GM21737 (cell line): ENCODE data around the gene WDR37.
"Not testable (repeated sequence)": the region's sequence is repeated elsewhere in the genome, so short reads cannot be mapped to it uniquely, and the experiment has no call there.

Source experiments
- ATAC-seq: cut with Tn5 transposase; IDR thresholded peaks from one replicate; pipeline ENCODE4 v1.9.1; 2021; ENCODE audit warnings: mild to moderate bottlenecking, moderate library complexity; ENCODE audit not compliant: unreplicated experiment

Gene WDR37, protein sequence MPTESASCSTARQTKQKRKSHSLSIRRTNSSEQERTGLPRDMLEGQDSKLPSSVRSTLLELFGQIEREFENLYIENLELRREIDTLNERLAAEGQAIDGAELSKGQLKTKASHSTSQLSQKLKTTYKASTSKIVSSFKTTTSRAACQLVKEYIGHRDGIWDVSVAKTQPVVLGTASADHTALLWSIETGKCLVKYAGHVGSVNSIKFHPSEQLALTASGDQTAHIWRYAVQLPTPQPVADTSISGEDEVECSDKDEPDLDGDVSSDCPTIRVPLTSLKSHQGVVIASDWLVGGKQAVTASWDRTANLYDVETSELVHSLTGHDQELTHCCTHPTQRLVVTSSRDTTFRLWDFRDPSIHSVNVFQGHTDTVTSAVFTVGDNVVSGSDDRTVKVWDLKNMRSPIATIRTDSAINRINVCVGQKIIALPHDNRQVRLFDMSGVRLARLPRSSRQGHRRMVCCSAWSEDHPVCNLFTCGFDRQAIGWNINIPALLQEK

DNA sequence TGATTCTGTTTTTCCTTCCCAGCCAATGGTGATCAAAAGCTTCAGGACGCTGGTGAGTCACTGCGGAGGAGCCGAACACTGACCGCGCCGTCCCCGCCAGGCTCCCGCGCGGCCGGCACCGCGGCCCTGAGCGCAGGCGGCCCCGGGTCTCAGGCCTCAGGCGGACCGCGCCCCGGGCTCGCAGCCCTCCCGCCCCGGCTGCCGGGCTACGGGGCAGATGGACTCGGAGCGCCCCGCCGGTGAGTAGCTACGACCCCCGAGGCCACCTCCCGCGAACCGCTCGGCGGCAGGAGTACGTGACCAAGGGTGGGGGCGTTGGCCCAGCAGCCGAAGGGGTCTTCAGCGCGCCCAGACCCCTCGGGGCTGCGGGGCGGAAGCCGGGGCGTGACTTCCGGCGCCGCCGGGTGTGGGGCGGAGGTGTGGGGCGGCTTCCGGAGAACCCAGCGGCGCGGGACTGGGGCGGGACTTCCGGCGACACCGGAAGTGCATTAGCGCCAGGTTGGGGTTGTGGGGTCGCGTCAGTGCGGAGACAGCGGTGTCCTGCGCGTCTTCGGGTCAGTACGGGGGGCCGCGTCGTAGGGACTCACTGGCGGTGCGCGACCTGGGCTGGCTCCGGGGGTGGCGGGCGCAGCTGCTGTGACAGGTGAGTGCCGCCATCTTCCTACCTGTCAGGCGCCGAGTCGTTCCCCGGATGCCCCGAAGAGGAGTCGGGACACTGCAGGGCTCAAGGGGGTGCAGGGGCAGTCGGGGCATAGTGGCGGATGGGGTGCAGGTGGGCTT, at the start of gene WDR37:
TSS of gene WDR37 (plus strand) at position 60 of the 780 bp plus-strand sequence. CDS start 15,771 bp downstream, outside the sequence.
- peak; percentile 87 for ATAC-seq

DNA sequence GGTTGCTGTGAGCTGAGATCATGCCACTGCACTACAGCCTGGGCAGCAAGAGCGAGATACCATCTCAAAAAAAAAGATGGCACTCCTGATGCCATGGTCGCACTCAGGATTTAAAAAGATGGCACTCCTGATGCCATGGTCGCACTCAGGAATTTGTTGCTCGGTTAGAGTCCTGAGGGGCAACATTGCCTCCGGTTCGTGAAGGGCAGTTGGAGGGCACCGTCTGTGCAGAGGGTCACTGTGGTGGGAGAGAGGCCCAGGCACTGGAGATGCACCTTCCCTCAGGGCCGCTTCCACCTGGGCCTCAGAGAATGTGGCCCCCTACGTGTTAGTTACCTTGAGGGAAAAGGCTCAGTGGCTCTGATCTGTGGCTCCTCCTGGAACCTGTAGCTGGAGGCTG, 49.6 kb upstream of the WDR37 start:
- no peak for ATAC-seq

DNA sequence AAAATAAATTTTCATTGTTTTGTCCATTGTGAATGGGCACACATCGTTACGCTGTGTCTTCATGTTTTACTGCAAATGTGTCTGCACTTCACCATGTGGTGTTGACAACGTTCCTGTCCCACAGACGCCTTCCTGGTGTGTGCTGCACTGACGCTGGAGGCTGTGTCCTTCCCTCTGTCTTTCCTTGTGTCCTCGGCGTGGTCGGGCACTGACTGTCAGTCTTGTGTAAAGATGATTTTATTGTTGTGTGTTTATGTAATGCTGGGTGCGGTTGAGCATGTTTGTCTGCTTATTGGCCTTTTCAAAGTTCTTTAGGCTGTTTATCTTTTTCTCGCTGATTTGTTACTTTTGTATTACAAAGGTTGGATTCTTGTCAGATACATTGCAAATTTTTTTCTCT, 48.6 kb upstream of the WDR37 start:
- ATAC-seq, result no peak

DNA sequence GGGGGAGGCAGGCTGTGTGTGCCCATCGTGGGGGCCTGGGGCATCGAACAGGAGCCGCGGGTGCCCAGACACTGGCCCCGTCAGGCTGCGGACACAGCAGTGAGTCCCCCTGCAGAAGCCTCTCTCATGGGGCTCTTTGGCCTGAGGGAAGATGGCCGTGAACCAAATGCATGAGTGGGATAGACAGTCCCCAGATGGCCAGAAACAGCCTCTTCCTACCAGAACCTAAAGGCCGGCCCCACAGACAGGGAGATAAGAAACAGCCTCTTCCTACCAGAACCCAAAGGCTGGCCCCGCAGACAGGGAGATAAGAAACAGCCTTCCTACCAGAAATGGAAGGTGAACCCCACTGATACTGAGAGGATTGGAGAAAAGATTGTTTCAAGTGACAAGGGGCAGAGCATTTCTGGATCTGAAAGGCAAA, 47.1 kb upstream of the WDR37 start:
- no peak for ATAC-seq

DNA sequence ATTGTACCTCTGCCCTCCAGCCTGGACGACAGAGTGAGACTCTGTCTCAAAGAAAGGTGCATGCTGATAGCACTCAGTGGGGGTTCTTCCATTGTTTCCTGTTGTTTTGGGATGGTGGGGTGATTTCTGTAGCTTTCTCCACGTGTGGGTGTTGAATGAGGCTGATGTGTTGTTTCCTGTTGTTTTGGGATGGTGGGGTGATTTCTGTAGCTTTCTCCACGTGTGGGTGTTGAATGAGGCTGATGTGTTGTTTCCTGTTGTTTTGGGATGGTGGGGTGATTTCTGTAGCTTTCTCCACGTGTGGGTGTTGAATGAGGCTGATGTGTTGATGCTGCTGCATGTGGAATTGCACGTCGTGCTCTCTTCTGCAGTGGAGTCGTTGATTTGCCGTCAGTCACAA, 46.2 kb upstream of the WDR37 start:
- not testable (repeated sequence) for ATAC-seq

DNA sequence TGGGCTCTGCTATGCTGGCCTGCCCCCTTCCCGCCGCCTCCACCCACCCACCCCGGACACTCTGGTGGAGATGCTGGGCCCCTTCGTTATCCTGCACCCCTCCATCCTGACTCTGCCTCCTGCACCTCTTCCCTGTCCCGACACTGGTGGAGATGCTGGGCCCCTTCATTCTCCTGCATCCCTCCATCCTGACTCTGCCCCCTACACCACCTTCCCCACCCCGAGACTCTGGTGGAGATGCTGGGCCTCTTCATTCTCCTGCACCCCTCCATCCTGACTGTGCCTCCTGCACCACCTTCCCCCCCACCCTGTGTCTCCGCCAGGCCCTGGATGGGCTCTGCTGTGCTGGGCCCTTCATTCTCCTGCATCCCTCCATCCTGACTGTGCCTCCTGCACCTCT, 45.5 kb upstream of the WDR37 start:
- no peak for ATAC-seq

DNA sequence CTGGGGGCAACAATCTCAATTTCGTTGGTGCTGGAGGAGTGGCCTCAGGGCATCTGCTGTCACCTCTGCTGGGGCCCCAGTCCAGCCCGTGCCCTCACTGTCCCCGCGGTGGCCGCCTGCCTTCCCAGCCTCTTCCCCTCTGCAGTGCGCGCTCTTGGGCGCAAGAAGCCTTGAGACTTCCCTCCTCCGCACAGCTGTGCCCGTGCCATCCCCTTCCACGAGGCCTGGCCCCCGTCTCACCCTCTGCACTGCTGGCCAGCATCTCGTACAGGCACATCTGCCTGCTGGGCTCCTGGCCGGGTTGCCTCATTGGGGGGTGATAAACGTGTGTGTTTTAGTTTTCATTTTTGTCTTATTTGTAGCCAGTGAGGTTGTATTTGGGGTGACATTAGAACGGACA, 44.5 kb upstream of the WDR37 start:
- no peak for ATAC-seq

DNA sequence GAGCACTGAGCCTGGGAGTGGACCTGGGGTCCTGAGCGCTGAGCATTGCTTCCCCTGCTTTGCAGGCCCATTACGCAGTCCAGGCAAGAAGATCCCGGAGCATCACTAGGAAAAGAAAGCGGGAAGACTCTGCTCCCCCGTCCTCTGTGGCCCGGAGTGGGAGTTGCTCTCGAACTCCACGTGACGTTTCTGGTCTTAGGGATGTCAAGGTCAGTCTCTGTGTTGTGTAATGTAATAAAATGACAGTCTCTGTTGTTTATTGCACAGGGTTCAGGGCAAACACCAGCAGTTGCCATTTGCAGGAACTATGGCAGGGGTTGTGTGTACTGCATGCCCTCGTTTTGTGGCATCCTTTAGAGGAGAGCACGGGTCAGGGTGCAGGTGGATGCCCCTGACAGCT, 40.5 kb upstream of the WDR37 start:
- no peak for ATAC-seq

DNA sequence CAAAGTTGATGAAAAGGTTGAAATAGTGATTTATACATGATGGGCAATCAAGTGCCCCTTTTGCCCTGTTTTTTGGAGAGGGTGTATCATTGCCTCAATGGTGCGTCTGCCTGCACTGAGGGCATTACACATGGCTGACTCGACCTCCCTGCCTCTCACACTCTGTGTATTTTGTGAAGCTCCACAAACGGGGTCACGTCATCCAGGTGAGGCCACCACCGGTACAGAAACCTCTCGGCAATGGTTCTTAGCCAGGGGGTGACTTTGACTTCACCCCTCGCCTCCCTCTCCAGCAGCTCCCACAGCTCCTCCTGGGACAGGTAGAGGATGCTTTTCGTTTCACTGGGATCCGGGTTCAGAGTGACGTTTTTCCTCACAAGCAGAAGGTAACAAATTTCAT, 36.8 kb upstream of the WDR37 start:
- no peak for ATAC-seq

DNA sequence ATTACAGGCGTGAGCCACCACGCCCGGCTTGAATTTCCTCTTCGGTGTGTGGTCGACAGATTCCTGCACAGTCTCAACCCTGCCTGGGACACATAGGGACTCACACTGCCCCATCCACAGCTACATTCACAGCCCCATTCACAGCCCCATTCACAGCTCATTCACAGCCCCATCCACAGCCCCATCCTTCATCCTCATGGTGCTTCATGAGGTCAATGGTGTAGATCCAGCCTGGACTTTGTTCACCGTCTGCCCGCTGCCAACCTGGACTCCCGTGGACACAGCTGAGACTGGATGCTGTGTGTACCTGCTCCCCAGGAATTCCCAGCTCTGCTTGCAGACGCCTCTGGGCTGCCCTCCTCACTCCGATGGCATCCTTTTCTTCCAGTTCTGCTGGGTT, 35.7 kb upstream of the WDR37 start:
- ATAC-seq, result no peak

DNA sequence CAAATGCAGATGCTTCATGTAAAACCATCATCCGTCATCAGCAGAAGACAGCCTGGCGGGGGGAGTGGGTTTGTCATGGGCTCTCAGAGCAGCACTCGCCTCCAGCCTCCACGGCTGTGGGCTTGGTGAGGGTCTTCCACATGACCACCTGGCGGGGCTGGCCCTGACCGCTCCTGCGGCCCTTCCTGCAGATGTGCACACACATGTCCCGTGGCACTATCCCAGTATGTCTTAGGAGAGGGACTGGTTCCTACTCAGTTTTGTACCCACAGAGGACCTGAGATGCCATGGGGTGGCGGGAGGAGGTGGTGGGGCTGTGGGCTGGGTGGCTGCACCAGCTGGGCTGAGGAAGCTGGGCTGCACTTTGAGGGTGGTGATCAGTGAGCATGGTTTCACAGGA, 35.2 kb upstream of the WDR37 start:
- ATAC-seq, result no peak

DNA sequence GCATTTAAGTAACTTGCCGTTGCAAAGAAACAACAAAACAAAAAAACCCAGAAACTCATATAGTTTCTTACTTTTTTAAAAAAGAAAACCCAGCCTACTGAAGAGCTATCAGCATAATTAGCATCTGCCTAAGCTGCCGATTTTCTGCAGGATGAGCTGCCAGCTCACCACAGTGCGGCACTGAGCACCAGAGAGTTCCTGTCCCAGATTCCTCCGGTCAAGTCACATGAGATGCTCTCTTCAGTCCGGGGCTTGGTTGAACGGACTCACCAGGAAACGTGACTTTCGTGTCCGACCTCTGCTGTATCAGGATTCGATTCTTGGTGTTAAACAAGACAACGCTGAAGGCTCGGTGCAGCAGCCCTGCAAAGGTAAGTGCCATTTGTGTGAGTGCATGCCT, 33.8 kb upstream of the WDR37 start:
- no peak for ATAC-seq

DNA sequence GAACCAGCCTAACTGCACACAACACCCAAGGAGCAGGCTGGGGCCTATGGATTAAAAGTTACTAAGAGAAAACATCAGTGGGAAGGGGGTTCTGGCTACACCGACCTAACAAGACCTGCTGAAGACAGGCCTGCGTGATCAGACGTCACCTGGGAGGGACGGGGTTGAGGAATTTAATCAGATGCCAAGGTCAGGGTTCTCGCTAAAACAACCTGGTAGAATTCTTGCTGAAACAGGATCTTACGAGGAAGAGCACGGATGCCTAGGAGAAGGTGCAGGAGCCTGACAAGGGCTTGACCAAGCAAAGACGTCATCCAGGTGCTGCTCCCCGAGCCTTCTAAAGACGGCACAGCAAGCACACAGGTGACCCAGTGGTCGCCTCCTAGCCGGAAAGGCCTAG, 32.1 kb upstream of the WDR37 start:
- no peak for ATAC-seq

DNA sequence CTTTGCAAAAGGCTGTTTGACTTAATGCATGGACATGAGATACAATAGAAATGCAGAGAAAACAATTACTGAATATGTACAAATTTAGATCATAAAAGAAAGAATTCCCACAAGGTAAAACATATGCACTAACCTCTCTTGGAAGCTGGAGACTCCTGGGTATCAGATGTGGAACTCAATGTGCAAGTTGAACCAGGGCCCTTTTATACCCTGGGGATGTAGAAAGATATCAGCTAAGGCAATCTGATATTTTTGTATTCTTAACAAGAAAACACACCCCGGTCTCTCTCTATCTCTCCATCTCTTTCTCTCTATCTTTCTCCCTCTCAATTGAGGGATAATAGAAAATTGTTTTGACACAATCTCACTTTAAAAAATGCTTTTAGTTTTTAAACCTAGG, 30.5 kb upstream of the WDR37 start, which contains the start of gene IDI2:
TSS of gene IDI2 (minus strand) at position 177 of the 400 bp plus-strand sequence. CDS start 1,136 bp downstream, outside the sequence.
- ATAC-seq, result no peak

DNA sequence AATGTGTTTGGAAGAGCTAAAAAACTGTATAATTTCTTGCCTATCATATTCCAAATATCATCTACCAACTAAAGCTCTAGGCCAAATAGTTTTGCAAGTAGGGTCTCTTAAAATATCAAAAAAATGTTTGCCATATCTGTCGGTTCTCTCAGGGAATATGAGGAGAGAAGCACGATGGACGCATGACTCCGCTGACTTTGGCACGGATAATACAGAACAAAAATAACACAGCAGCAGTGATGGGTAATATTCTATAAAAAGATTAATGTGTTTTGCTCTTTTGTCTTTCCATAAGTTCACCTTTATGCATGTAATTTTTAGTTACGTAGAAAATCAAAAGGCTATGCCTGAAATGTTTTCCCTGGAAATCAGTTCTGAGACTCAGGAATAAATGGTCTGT, 29.6 kb upstream of the WDR37 start:
- no peak for ATAC-seq

DNA sequence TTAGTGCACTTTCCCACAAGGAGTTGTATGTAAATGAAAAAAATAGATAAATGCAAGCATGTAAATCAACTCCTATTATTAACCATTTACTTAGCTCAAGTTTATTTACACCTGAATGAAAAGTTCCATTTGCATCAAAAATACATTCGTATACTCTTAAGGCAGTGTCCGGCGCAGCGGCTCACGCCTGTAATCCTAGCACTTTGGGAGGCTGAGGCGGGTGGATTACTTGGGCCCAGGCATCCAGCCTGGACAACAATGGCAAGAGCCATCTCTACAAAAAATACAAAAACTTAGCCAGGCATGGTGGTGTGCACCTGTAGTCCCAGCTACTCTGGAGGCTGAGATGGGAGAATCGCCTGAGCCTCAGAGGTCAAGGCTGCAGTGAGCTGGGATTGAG, 26.3 kb upstream of the WDR37 start:
- no peak for ATAC-seq

DNA sequence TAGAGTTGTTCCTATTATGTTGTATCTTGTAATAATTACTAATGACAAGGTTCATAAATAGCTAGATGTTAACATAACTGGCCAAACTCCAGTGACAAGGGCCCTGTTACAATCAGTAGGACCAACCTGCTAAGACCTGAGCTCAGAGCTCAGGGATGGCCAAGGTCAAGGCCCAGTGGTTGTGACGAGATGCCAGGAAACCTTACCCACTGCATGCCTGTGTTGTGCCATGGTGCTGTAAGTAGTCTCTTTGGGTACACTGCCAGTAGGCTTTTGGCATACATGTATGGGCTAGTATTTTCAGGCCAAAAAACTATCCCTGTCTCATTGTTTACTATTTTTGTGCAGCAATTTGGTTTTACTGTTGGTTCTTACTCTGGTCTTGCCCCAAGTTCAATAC, 22.6 kb upstream of the WDR37 start:
- ATAC-seq, result no peak

DNA sequence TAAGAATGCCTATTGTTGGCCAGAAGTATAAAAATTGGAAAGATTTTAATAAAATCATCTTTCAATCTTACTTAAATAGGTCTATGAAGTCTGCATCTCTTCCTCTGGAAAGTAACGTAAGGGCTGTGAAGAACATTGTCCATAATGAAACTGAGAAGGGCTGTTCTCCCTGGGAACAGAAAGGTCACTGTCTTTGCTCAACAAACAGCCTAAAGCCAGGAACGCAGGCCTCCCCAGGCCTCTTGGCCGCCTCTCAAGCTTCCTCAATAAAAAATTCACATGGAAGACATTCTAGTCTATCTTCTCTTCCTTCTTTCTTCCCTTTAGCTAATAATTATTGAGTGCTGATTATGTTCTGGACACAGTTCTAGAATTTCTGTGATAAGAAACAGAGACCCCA, 21.4 kb upstream of the WDR37 start:
- ATAC-seq, result no peak

DNA sequence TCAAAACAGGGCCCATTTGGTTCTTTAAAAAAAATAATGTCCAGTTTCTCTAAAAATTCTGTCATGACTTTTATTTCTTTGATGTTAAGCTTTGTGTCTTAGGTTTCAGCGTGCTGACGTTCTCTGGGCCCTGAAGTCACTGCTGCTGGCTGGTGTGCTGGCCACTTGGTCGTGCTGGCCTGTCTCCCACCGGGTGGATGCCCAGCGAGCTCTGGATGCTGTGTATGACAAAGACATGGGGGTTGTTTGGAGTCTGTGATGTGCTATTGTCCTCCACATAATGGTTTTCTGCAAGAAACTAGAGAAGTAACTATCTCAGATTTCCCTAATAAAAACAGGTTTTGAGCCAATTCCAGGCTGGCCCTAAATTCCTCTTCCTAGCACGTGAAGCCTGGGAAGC, 21.0 kb upstream of the WDR37 start:
- no peak for ATAC-seq

DNA sequence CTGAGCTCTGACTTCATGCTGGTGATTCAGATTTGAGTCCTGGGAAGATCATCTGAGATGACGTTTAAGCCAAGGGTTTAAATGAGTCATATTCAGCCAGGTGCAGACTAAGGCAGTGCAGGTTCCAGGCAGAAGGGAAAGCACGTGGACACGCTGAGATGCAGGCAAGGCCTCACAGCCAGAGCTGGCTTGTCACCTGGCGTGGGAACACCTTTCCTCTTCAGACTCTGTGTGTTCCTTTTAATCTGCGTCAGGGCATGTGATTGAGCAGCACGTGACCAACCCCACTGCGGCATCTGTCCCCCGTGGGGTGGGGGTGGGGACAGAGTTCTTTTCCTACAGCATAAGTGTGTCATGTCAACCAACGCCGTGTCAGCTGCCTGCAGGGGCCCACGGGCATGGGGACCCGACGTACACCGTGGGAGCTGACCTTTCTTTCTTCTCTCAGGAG, 19.8 kb upstream of the WDR37 start:
- ATAC-seq, result peak; percentile 52

DNA sequence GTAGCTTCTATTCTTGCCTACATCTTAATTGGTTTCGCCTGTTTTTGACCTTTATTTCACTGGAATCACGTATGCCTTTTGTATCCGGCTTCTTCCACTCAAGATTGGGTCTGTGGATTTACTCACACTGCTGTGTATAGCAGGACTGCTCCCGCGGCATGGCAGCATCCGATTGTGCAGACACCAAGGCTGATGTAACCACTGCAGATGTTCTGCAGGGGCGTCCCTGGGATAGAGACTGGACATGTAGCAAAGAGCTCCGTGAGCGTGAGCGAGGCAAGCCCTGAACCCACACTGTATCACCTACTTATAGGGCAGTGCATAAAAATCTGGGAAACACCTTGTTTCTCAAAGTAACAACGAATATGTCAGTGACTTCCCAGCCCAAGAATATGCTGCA, 19.1 kb upstream of the WDR37 start:
- ATAC-seq, result no peak

DNA sequence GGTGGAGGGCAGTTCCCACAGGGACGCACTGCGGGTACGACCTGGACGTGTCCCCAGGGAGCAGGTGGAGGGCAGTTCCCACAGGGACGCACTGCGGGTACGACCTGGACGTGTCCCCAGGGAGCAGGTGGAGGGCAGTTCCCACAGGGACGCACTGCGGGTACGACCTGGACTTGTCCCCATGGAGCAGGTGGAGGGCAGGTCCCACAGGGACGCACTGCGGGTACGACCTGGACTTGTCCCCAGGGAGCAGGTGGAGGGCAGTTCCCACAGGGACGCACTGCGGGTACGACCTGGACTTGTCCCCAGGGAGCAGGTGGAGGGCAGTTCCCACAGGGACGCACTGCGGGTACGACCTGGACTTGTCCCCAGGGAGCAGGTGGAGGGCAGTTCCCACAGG, 17.4 kb upstream of the WDR37 start:
- ATAC-seq, result not testable (repeated sequence)
